ENCODE measurements around the gene DMXL1.
"Not testable (repeated sequence)": the region's sequence is repeated elsewhere in the genome, so short reads cannot be mapped to it uniquely, and the experiment has no call there.

DMXL1 gene

DNA sequence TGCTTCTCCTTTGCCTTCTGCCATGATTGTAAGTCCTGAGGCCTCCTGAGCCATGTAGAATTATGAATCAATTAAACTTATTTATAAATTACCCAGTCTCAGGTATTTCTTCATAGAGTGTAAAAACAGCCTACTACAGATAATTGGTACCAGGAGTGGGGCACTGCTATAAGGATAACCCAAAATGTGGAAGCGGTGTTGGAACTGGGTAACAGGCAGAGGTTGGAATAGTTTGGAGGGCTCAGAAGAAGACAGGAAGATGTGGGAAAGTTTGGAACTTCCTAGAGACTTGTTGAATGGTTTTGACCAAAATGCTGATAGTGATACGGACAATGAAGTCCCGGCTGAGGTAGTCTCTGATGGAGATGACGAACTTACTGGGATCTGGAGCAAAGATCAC is 64.9 kb downstream of the DMXL1 start:
- H3K27ac ChIP-seq (ENCODE audit: low read length); H3K27me3 ChIP-seq (ENCODE audit: low read depth, low read length); H3K4me1 ChIP-seq (ENCODE audit: control insufficient read depth in 1 of 2, insufficient read depth in 2 of 2, low read length in 2 of 2); H3K9me3 ChIP-seq (ENCODE audit: control insufficient read depth in 1 of 2, low read length in 2 of 2); H3K4me3 ChIP-seq (ENCODE audit: low read depth in 1 of 2, low read length in 2 of 2): not testable (repeated sequence)
- H3K36me3 ChIP-seq (ENCODE audit: control insufficient read depth in 1 of 2, insufficient read depth in 2 of 2, low read length in 2 of 2) = peaks cover 0 to 43% of the 10 kb centered on the region in 2 donors

DNA sequence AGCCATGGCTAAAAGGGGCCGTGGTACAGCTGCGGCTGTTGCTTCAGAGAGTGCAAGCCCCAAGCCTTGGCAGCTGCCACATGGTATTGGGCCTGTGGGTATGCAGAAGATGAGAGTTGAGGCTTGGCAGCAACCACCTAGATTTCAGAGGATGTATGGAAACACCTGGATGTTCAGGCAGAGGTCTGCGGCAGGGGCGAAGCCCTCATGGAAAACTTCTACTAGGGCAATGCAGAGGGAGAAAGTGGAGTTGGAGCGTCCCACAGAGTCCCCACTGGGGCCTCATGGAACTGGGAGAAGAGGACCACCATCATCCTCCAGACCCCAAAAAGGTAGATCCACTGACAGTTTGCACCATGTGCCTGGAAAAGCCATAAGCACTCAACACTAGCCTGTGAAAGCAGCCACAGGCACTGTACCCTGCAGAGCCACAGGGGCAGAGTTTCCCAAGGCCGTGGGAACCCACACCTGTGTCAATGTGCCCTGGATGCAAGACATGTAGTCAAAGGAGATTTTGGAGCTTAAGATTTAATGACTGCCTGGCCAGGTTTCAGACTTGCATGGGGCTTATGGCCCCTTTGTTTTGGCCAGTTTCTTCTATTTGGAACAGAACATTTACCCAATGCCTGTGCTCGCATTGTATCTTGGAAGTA is 65.9 kb downstream of the DMXL1 start:
- Histone ChIP-seq H3K4me3 (ENCODE audit: low read depth in 1 of 2, low read length in 2 of 2) (no peak overlapping the region), H3K27ac (ENCODE audit: low read length) (no peak overlapping the region), H3K27me3 (ENCODE audit: low read depth, low read length) (no peaks in the 10 kb centered on the region), H3K9me3 (ENCODE audit: control insufficient read depth in 1 of 2, low read length in 2 of 2) (no peaks in the 10 kb centered on the region), H3K4me1 (ENCODE audit: control insufficient read depth in 1 of 2, insufficient read depth in 2 of 2, low read length in 2 of 2) (no peaks in the 10 kb centered on the region), H3K36me3 (ENCODE audit: control insufficient read depth in 1 of 2, insufficient read depth in 2 of 2, low read length in 2 of 2) (peaks cover 0 to 43% of the 10 kb centered on the region in 2 donors)

DNA sequence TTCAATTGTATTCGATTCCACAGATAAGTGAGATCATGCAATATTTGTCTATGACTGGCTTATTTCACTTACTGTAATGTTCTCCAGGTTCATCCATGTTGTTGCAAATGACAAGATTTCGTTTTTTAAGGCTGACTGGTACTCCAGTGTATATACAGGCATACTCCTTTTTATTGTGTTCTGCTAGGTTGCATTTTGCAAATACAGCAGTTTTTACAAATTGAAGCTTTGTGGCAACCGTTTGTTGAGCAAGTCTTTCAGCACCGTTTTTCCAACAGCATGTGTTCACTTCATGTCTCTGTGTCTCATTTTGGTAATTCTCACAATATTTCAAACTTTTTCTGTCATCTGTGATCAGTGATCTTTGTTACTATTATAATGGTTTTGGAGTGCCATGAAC is 82.7 kb downstream of the DMXL1 start:
- Histone ChIP-seq H3K36me3 (ENCODE audit: control insufficient read depth in 1 of 2, insufficient read depth in 2 of 2, low read length in 2 of 2) (peaks cover 25 to 58% of the 10 kb centered on the region in 2 donors), H3K9me3 (ENCODE audit: control insufficient read depth in 1 of 2, low read length in 2 of 2) (peaks cover 0 to 3% of the 10 kb centered on the region in 2 donors), H3K27ac (ENCODE audit: low read length) (no peak overlapping the region), H3K4me1 (ENCODE audit: control insufficient read depth in 1 of 2, insufficient read depth in 2 of 2, low read length in 2 of 2) (no peaks in the 10 kb centered on the region), H3K4me3 (ENCODE audit: low read depth in 1 of 2, low read length in 2 of 2) (no peak overlapping the region), H3K27me3 (ENCODE audit: low read depth, low read length) (no peaks in the 10 kb centered on the region)

DNA sequence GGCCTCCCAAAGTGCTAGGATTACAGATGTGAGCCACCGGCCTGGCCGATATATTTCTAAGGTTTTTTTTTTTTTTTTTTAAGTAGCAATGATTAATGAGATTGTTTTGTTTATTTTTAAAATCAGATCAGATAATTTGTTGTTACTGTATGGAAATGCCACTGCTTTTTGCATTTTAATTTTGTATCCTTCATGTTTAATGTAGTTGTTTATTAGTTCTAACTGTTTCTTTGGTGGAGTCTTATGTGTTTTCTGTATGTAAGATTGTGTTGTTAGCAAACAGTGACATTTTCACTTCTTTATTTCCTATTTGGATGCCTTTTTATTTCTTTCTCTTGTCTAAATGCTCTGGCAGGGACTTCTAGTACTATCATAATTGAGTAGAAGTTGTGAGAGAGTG is 87.3 kb downstream of the DMXL1 start:
- Histone ChIP-seq H3K9me3 (ENCODE audit: control insufficient read depth in 1 of 2, low read length in 2 of 2) (peaks cover 0 to 3% of the 10 kb centered on the region in 2 donors), H3K27me3 (ENCODE audit: low read depth, low read length) (no peaks in the 10 kb centered on the region), H3K36me3 (ENCODE audit: control insufficient read depth in 1 of 2, insufficient read depth in 2 of 2, low read length in 2 of 2) (peaks cover 9 to 35% of the 10 kb centered on the region in 2 donors), H3K4me1 (ENCODE audit: control insufficient read depth in 1 of 2, insufficient read depth in 2 of 2, low read length in 2 of 2) (no peaks in the 10 kb centered on the region), H3K4me3 (ENCODE audit: low read depth in 1 of 2, low read length in 2 of 2) (no peak overlapping the region), H3K27ac (ENCODE audit: low read length) (no peak overlapping the region)

DNA sequence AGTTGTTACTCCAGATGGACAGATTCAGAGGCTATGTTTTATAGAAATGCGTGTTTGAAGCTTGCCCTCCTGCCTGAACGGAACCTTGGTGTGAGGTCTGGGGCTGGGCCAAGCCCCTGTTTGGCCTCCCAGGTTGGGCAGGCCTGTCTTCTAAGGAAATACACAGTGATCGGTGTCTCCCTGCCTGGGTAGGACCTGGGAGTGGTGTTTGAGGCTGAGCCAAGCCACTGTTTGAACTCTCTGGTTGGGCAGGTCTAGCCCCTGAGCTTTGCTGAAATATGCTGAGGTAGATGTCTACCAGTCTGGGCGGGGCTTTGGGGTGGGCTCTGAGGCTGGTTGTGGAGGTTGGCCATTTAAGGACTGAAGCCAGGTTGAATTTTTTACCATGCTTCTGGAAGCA is 90.5 kb downstream of the DMXL1 start:
- Histone ChIP-seq H3K9me3 (ENCODE audit: control insufficient read depth in 1 of 2, low read length in 2 of 2) (peaks cover 0 to 3% of the 10 kb centered on the region in 2 donors), H3K27ac (ENCODE audit: low read length) (no peak overlapping the region), H3K4me3 (ENCODE audit: low read depth in 1 of 2, low read length in 2 of 2) (no peak overlapping the region), H3K27me3 (ENCODE audit: low read depth, low read length) (no peaks in the 10 kb centered on the region), H3K4me1 (ENCODE audit: control insufficient read depth in 1 of 2, insufficient read depth in 2 of 2, low read length in 2 of 2) (no peaks in the 10 kb centered on the region), H3K36me3 (ENCODE audit: control insufficient read depth in 1 of 2, insufficient read depth in 2 of 2, low read length in 2 of 2) (peaks cover 0 to 24% of the 10 kb centered on the region in 2 donors)

DNA sequence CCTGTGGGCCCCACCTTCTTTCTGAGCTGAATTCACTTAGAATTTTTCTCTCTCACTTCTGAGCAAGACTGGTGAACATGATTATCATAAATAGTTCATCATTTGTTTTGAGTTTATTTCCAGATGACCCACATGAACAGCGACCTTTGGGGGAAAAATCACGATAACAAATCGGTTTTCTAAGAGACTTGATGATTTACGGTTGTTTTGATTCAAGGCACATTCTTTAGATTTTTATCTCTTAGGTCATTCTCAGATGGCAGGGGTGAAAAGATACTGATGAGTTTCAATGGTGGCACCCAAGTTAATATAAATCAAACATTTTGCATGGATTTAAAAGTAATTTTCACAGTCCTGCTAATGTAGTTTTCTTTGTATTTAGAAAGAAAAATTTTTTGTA is 95.1 kb downstream of the DMXL1 start:
- Histone ChIP-seq H3K9me3 (ENCODE audit: control insufficient read depth in 1 of 2, low read length in 2 of 2) (no peaks in the 10 kb centered on the region), H3K27ac (ENCODE audit: low read length) (no peak overlapping the region), H3K4me3 (ENCODE audit: low read depth in 1 of 2, low read length in 2 of 2) (no peak overlapping the region), H3K27me3 (ENCODE audit: low read depth, low read length) (no peaks in the 10 kb centered on the region), H3K4me1 (ENCODE audit: control insufficient read depth in 1 of 2, insufficient read depth in 2 of 2, low read length in 2 of 2) (no peaks in the 10 kb centered on the region), H3K36me3 (ENCODE audit: control insufficient read depth in 1 of 2, insufficient read depth in 2 of 2, low read length in 2 of 2) (peaks cover 3 to 23% of the 10 kb centered on the region in 2 donors)

DNA sequence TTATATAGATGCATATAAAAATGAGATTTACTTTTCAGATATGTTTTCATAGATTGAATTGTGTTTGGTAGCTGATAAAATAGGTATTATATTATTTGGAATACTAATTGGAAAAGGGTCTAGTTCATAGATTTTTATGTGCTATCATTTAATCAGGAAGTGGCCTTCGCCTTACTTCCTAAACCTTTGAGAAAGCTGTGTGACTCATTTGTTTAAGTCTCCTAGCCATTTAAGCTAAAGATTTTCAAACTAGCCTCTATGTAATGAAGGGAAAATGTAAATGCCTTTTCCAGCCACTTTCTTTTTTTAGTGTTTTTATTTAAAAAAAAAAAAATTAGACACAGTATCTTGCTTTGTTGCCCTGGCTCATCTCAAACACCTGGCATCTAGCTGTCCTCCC is 97.5 kb downstream of the DMXL1 start:
- Histone ChIP-seq H3K27me3 (ENCODE audit: low read depth, low read length) (no peaks in the 10 kb centered on the region), H3K36me3 (ENCODE audit: control insufficient read depth in 1 of 2, insufficient read depth in 2 of 2, low read length in 2 of 2) (peaks cover 8 to 21% of the 10 kb centered on the region in 2 donors), H3K4me3 (ENCODE audit: low read depth in 1 of 2, low read length in 2 of 2) (no peak overlapping the region), H3K9me3 (ENCODE audit: control insufficient read depth in 1 of 2, low read length in 2 of 2) (no peaks in the 10 kb centered on the region), H3K27ac (ENCODE audit: low read length) (no peak overlapping the region), H3K4me1 (ENCODE audit: control insufficient read depth in 1 of 2, insufficient read depth in 2 of 2, low read length in 2 of 2) (peaks cover 0 to 6% of the 10 kb centered on the region in 2 donors)

DNA sequence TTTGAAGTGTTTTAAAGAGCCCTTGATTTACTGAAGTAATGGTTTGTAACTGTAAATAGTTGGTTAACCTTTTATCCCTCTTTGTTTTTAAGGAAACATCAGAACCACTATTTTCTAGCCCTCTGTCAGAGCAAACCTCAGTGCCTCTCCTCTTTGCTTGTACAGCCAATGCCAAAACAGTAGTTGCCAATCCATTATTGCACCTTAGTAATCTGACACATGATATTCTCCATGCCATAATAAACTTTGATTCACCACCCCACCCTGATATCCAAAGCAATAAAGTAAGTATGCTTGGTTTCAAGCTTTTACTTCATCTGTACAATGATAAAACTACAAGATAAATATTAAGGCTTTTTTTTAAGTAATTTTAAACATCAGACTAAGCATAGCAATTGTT is 100.8 kb downstream of the DMXL1 start:
- Histone ChIP-seq H3K27me3 (ENCODE audit: low read depth, low read length) (no peaks in the 10 kb centered on the region), H3K9me3 (ENCODE audit: control insufficient read depth in 1 of 2, low read length in 2 of 2) (no peaks in the 10 kb centered on the region)

DNA sequence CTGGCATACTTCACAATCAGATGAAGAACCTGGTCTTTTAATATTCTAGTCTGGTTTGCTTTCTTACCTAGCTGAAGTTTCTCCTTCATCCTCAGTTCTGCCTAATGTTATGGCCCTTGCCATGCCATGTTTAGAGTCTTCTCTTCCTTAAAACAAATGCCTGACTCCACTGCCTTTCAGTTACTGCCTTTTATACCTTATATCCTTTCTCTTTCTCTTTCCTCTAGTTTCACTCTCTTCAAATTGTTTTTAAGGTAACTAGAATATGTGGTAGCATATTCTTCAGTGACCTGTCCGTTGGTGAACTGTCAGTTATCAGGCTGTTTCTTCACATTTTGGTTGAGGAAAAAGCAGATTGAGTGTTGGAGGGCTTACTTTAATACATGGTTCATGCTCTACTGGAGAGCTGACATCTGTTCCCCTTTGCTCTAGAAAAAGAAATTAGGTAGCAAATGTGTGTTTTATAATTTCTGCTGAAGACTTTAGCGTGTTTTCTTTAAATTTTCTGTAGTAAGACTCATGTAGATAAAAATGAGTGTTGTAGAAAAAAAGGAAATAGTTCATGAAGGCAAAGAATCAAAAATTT is 103.8 kb downstream of the DMXL1 start:
- peaks cover 0 to 6% of the 10 kb centered on the region in 2 donors for H3K4me1 ChIP-seq (ENCODE audit: control insufficient read depth in 1 of 2, insufficient read depth in 2 of 2, low read length in 2 of 2)
- no peak overlapping the region for H3K27ac ChIP-seq (ENCODE audit: low read length)
- H3K27me3 ChIP-seq (ENCODE audit: low read depth, low read length) = no peaks in the 10 kb centered on the region
- peaks cover 9 to 12% of the 10 kb centered on the region in 2 donors for H3K36me3 ChIP-seq (ENCODE audit: control insufficient read depth in 1 of 2, insufficient read depth in 2 of 2, low read length in 2 of 2)
- no peaks in the 10 kb centered on the region for H3K9me3 ChIP-seq (ENCODE audit: control insufficient read depth in 1 of 2, low read length in 2 of 2)
- no peak overlapping the region for H3K4me3 ChIP-seq (ENCODE audit: low read depth in 1 of 2, low read length in 2 of 2)

More for the DNA sequence above, 100.8 kb downstream of the DMXL1 start:
- H3K27ac ChIP-seq (ENCODE audit: low read length) = no peak overlapping the region
- peaks cover 0 to 6% of the 10 kb centered on the region in 2 donors for H3K4me1 ChIP-seq (ENCODE audit: control insufficient read depth in 1 of 2, insufficient read depth in 2 of 2, low read length in 2 of 2)
- no peak overlapping the region for H3K4me3 ChIP-seq (ENCODE audit: low read depth in 1 of 2, low read length in 2 of 2)
- peaks cover 8% of the 10 kb centered on the region in 2 donors for H3K36me3 ChIP-seq (ENCODE audit: control insufficient read depth in 1 of 2, insufficient read depth in 2 of 2, low read length in 2 of 2)

DNA sequence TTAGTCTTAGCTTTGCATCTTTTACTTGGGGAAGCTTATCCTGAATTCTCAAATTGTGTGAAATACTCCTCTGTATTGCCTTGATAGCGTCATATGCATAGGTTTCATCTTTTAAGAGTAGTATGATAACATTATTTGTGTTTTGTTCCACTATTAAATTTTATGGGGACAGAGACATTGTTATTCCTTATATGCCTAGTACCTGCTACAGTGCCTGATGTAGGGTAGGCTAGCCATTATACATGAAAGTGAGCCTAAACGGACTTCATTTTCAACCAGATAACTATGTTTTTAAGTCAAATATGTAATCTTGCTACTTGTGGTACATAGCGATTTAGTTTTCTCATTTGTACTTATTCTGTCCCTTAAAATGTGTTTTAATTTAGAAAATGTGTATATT is 105.9 kb downstream of the DMXL1 start:
- H3K4me3 ChIP-seq (ENCODE audit: low read depth in 1 of 2, low read length in 2 of 2) = no peak overlapping the region
- no peak overlapping the region for H3K27ac ChIP-seq (ENCODE audit: low read length)
- no peaks in the 10 kb centered on the region for H3K27me3 ChIP-seq (ENCODE audit: low read depth, low read length)
- H3K36me3 ChIP-seq (ENCODE audit: control insufficient read depth in 1 of 2, insufficient read depth in 2 of 2, low read length in 2 of 2) = peaks cover 9 to 12% of the 10 kb centered on the region in 2 donors
- H3K4me1 ChIP-seq (ENCODE audit: control insufficient read depth in 1 of 2, insufficient read depth in 2 of 2, low read length in 2 of 2) = peaks cover 0 to 2% of the 10 kb centered on the region in 2 donors
- H3K9me3 ChIP-seq (ENCODE audit: control insufficient read depth in 1 of 2, low read length in 2 of 2) = no peaks in the 10 kb centered on the region

DNA sequence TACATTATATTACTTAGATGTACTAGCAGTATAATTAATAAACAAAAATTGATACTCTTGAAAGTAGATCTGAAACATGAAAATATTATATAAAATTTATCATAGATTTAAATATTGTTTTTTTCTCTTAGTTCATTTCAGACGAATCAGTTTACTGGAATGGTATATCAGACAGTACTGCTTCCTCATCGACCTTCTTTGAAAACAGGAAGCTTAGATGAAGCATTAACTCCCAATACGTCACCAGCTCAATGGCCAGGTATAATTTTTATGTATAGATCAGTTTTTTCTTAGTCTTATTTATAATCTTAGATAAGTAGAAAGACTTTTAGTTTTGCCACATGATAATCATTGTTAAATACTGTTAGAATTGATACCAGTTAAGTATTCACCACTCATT is 106.3 kb downstream of the DMXL1 start:
- Histone ChIP-seq H3K27me3 (ENCODE audit: low read depth, low read length) (no peaks in the 10 kb centered on the region), H3K4me1 (ENCODE audit: control insufficient read depth in 1 of 2, insufficient read depth in 2 of 2, low read length in 2 of 2) (no peaks in the 10 kb centered on the region), H3K27ac (ENCODE audit: low read length) (no peak overlapping the region), H3K4me3 (ENCODE audit: low read depth in 1 of 2, low read length in 2 of 2) (no peak overlapping the region), H3K9me3 (ENCODE audit: control insufficient read depth in 1 of 2, low read length in 2 of 2) (no peaks in the 10 kb centered on the region), H3K36me3 (ENCODE audit: control insufficient read depth in 1 of 2, insufficient read depth in 2 of 2, low read length in 2 of 2) (peaks cover 9 to 12% of the 10 kb centered on the region in 2 donors)

DNA sequence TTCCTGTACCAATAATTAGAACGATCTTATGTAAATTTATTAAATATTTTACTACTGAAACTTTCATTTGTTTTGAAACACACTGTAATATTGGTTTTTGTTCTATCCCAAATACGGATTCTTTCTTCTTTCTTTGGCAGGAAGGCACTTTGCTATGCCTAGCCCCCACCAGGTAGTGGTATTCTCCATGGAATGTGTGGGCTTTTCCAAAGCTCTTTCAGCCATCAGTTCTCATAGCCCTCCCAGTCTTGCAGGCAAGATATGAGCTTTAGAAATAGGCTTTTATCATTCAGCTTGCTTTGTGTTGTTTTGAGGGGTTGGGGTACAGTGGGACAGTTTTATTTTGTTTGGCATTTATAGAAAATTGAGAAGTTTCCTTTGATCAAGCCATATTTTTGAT is 107.5 kb downstream of the DMXL1 start:
- Histone ChIP-seq H3K27ac (ENCODE audit: low read length) (no peak overlapping the region), H3K4me3 (ENCODE audit: low read depth in 1 of 2, low read length in 2 of 2) (no peak overlapping the region), H3K9me3 (ENCODE audit: control insufficient read depth in 1 of 2, low read length in 2 of 2) (no peaks in the 10 kb centered on the region), H3K36me3 (ENCODE audit: control insufficient read depth in 1 of 2, insufficient read depth in 2 of 2, low read length in 2 of 2) (peaks cover 5 to 15% of the 10 kb centered on the region in 2 donors), H3K27me3 (ENCODE audit: low read depth, low read length) (no peaks in the 10 kb centered on the region), H3K4me1 (ENCODE audit: control insufficient read depth in 1 of 2, insufficient read depth in 2 of 2, low read length in 2 of 2) (no peaks in the 10 kb centered on the region)

Measured in muscle layer of duodenum (tissue), 2 donors.